Testis (tissue), 3 donors: ENCODE results near the gene RAD9A. TPM values are rescaled to one million over a fixed set of nuclear protein-coding genes. Genes with fewer than 3 reads are reported as not detected.

Experiments used
- DNase-seq: peaks from one replicate; pipeline ENCODE4 v3.0.0-alpha.2; 2019
- H3K27ac ChIP-seq, 2 donors: fragments of 200-600 bp; sonication (generic); one replicate each; pipeline ENCODE4 v1.5.1; 2019
- H3K27me3 ChIP-seq: fragments of 200-600 bp; sonication (generic); one replicate; pipeline ENCODE4 v1.5.1; 2019
- H3K36me3 ChIP-seq: fragments of 200-600 bp; sonication (generic); one replicate; pipeline ENCODE4 v1.5.1; 2017; ENCODE audit warnings: low read depth; ENCODE audit errors: missing control alignments
- H3K4me1 ChIP-seq: fragments of 200-600 bp; sonication (generic); one replicate; pipeline ENCODE4 v1.5.1; 2019
- H3K4me3 ChIP-seq, 2 donors: fragments of 200-600 bp; sonication (generic); one replicate each; pipeline ENCODE4 v1.5.1; 2017 to 2019
- H3K9me3 ChIP-seq: fragments of 200-600 bp; sonication (generic); one replicate; pipeline ENCODE4 v1.5.1; 2017
- POLR2A ChIP-seq: fragments of 450-650 bp; IDR thresholded peaks from one replicate; pipeline ENCODE4 v1.6.1; 2017; ENCODE audit warnings: antibody characterized with exemption, mild to moderate bottlenecking, moderate library complexity
- WGBS, 2 donors: methylation state at CpG; one replicate each; pipeline ENCODE4 v1.1.5; 2018; 5-methylcytosine and 5-hydroxymethylcytosine counted together
- intact Hi-C: fragments of 100-400 bp; cut with DNase I; formaldehyde crosslinking; loops from one replicate; pipeline ENCODE4 v1.15.1; 2023; ENCODE audit warnings: low total_unique reads
- polyA plus RNA-seq: library from polyadenylated mRNA; stranded (reverse); fragments of 350-450 nt; fragmentation: Illumina TruSeq; extraction: RNeasy Lipid Tissue Mini Kit (QIAGEN cat#74804); gene quantifications from one replicate; pipeline ENCODE4 v1.2.3, GENCODE V29; 2014; ENCODE audit warnings: low read depth, low replicate concordance; ENCODE audit not compliant: insufficient read depth
- total RNA-seq, 2 donors: library from RNA; depleted of rRNA; stranded (reverse); fragments of >200 nt; gene quantifications; one replicate each; pipeline ENCODE4 v1.2.3, GENCODE V29; 2016
- TF ChIP-seq, protein P1 (sequence below), 3 experiments: fragments of 450-650 bp in 2 of 3; fragments of 200-600 bp in 1 of 3; sonication (generic) in 1 of 3; IDR thresholded peaks; one replicate each; pipeline ENCODE4 v1.5.1; 2016 to 2019; ENCODE audit warnings: antibody characterized with exemption in 3 of 3, mild to moderate bottlenecking in 2 of 3, moderate library complexity in 1 of 3

Gene RAD9A
- total and polyA plus RNA-seq, 3 donors from 2014 or later: 25.7 to 46.2 (median 35.8) TPM

DNA sequence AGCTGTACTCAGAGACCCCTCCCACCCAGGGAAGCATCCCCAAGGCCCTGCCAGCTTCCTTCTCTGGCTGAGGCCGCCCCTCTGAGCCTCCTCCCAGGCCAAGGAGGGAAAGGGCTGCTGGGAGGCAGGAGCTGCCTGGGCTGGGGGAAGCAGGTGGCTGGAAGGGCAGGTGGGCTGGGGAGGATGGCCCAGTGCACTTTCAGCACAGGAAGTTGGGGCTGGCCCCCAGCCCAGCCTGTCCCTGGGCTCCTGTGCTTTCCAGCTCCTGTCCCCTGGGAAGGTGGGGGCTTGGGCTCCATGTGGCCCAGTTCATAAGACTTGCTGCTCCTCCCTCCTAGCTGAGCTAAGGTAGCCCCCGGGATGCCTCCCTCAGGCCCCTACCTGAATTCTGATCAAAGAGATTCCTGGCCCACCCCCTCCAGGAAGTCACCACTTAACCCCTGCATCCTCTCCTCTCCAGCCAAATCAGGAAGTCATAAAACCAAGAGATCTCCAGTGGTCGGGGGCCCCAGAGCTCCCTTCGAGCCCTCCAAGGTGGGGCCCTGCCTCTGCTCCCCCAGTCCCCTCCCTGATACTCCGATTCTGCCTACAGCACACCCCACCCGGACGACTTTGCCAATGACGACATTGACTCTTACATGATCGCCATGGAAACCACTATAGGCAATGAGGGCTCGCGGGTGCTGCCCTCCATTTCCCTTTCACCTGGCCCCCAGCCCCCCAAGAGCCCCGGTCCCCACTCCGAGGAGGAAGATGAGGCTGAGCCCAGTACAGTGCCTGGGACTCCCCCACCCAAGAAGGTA, 5.0 kb downstream of the RAD9A start:
- Histone ChIP-seq H3K36me3 (no peaks in the 10 kb centered on the region), H3K4me1 (peaks cover 18% of the 10 kb centered on the region), H3K27me3 (no peaks in the 10 kb centered on the region), H3K27ac (no peak overlapping the region), H3K9me3 (no peaks in the 10 kb centered on the region), H3K4me3 (no peak overlapping the region)
- no peak for DNase-seq
- intact Hi-C loops: no loop called here
- TF ChIP-seq, protein P1, sequence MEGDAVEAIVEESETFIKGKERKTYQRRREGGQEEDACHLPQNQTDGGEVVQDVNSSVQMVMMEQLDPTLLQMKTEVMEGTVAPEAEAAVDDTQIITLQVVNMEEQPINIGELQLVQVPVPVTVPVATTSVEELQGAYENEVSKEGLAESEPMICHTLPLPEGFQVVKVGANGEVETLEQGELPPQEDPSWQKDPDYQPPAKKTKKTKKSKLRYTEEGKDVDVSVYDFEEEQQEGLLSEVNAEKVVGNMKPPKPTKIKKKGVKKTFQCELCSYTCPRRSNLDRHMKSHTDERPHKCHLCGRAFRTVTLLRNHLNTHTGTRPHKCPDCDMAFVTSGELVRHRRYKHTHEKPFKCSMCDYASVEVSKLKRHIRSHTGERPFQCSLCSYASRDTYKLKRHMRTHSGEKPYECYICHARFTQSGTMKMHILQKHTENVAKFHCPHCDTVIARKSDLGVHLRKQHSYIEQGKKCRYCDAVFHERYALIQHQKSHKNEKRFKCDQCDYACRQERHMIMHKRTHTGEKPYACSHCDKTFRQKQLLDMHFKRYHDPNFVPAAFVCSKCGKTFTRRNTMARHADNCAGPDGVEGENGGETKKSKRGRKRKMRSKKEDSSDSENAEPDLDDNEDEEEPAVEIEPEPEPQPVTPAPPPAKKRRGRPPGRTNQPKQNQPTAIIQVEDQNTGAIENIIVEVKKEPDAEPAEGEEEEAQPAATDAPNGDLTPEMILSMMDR (IDR thresholded peaks at IDR 0.05): no peak
- no peak for TF ChIP-seq POLR2A
- WGBS, 2 donors: 71 to 74% methylated on average over 12 to 13 of the region's 13 CpGs

DNA sequence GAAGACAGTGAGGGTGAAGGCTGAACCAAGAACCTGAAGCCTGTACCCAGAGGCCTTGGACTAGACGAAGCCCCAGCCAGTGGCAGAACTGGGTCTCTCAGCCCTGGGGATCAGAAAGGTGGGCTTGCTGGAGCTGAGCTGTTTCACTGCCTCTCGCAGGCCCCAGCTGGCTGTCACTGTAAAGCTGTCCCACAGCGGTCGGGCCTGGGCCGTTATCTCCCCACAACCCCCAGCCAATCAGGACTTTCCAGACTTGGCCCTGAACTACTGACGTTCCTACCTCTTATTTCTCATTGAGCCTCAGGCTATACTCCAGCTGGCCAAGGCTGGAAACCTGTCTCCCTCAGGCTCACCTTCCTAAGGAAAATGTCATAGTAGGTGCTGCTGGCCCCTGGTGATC, 5.8 kb downstream of the RAD9A start:
- Histone ChIP-seq H3K4me3 (no peak overlapping the region), H3K27ac (no peak overlapping the region), H3K36me3 (no peaks in the 10 kb centered on the region), H3K9me3 (no peaks in the 10 kb centered on the region), H3K27me3 (no peaks in the 10 kb centered on the region), H3K4me1 (peaks cover 19% of the 10 kb centered on the region)
- DNase-seq: no peak
- TF ChIP-seq POLR2A: no peak
- TF ChIP-seq, protein P1 (IDR thresholded peaks at IDR 0.05): no peak
- WGBS, 2 donors: 71 to 80% methylated on average over 5 to 6 of the region's 6 CpGs
- intact Hi-C loops: no loop called here

DNA sequence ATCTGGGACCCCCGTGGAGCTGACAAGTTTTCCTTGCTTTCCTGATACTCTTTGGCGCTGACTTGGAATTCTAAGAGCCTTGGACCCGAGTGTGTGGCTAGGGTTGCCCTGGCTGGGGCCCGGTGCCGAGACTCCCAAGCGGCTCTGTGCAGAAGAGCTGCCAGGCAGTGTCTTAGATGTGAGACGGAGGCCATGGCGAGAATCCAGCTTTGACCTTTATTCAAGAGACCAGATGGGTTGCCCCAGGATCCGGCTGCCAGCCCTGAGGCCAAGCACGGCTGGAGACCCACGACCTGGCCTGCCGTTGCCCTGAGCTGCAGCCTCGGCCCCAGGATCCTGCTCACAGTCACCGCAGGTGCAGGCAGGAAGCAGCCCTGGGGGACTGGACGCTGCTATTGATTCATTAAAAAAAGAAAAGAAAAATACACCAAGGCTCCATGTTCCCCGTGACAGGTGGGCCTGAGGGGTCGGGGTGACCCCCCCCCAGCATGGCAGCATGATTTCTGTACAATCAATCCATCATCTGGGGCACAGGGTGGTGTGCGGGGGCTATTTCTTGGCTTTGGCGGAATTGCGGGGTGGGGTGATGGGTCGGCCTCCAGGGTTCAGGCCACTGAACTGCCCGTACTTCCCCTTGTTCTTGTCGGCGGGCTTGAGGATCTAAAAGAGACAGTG, 6.3 kb downstream of the RAD9A start:
- peaks cover 16% of the 10 kb centered on the region for H3K4me1 ChIP-seq
- H3K4me3 ChIP-seq: no peak overlapping the region
- H3K27ac ChIP-seq: no peak overlapping the region
- TF ChIP-seq, protein P1 (IDR thresholded peaks at IDR 0.05): no peak
- TF ChIP-seq POLR2A: no peak
- WGBS, 2 donors: 84 to 86% methylated on average over 22 to 24 of the region's 24 CpGs
- intact Hi-C loops: no loop called here
- no peaks in the 10 kb centered on the region for H3K9me3 ChIP-seq
- no peaks in the 10 kb centered on the region for H3K36me3 ChIP-seq
- DNase-seq: no peak
- H3K27me3 ChIP-seq: no peaks in the 10 kb centered on the region

DNA sequence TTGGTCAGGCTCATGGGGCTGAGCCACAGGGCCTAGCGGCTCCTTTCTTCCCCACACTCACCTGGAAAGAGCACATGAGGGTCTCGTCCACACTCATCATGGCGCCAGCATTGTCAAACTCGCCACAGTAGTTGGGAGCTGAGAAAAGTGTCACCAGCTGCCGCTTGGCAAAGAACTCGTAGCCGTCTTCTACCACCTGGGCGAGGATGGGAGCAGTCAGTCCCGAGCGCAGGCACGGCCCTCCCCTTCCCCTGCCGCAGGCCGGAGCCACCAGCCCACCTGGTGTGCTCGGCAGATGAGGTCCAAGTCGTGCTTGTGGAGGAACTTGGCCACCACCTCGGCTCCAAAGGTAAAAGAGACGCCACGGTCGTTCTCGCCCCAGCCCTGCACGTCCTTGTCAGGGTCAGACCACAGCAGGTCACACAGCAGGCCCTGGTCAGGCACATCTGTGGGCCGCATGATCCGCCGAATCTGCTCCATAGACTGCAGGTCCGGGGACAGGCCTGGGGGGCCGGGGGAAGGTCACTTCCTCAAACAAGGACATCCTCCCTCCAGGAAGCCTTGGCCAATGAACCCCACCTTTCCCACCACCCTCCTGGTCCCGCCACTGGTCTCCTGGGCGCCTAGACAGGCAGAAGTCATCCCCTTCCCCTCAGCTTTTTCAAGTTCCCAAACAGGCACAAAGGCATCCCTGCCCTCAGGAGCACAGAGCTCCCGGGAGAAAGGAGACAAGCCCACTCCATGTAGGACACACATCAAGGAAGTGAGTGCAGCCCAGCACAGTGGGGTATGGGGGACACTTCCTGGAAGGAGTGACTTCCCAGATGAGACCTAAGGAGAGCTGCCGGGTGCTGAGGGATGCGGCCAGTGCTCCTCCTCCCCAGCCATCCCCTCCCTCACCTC, 7.1 kb downstream of the RAD9A start:
- no peaks in the 10 kb centered on the region for H3K36me3 ChIP-seq
- DNase-seq: no peak

More for the DNA sequence above, 7.1 kb downstream of the RAD9A start:
- Histone ChIP-seq H3K27me3 (no peaks in the 10 kb centered on the region), H3K4me1 (peaks cover 16% of the 10 kb centered on the region), H3K27ac (no peak overlapping the region), H3K9me3 (no peaks in the 10 kb centered on the region), H3K4me3 (no peak overlapping the region)
- intact Hi-C loops: no loop called here
- TF ChIP-seq, protein P1 (IDR thresholded peaks at IDR 0.05): no peak
- no peak for TF ChIP-seq POLR2A
- WGBS, 2 donors: 83 to 89% methylated on average over 26 to 31 of the region's 31 CpGs
